ENCODE measurements around the gene ZWINT.
A peak's percentile ranks its signal among the peaks of the same experiment; 100 is the strongest.

ZWINT gene

GRCh38 chr10:56360967-56361612, at the start of gene ZWINT:
Gene ZWINT, minus strand, starts transcription at chr10:56361259. Its CDS starts 23 bp downstream, at chr10:56361236.
- Mint-ChIP-seq H3K36me3 (peaks cover 36% of the 10 kb centered on the region), H3K4me3 (peak within 1 kb of the TSS; percentile 93), H3K4me1 (peaks cover 56% of the 10 kb centered on the region), H3K9me3 (no peaks in the 10 kb centered on the region), H3K27me3 (no peaks in the 10 kb centered on the region), H3K27ac (peak within 1 kb of the TSS; percentile 88)
- DNase-seq = peak; percentile 96
- CTCF ChIA-PET = no interaction called here

- Mint-ChIP-seq H3K27ac (no peak overlapping the region), H3K9me3 (no peaks in the 10 kb centered on the region)
Measured at GRCh38 chr10:56383806-56384205, 22.7 kb upstream of the ZWINT start.

GRCh38 chr10:56370217-56371113, 9.4 kb upstream of the ZWINT start:
- Mint-ChIP-seq H3K36me3 (peaks cover 3% of the 10 kb centered on the region), H3K27ac (no peak overlapping the region), H3K27me3 (no peaks in the 10 kb centered on the region), H3K4me3 (no peak overlapping the region), H3K9me3 (peaks cover 18% of the 10 kb centered on the region), H3K4me1 (no peaks in the 10 kb centered on the region)
- no peak for DNase-seq
- CTCF ChIA-PET = no interaction called here

More at GRCh38 chr10:56383806-56384205, 22.7 kb upstream of the ZWINT start:
- Mint-ChIP-seq H3K36me3 (no peaks in the 10 kb centered on the region), H3K27me3 (no peaks in the 10 kb centered on the region), H3K4me3 (no peak overlapping the region), H3K4me1 (no peaks in the 10 kb centered on the region)
- CTCF ChIA-PET = no interaction called here
- no peak for DNase-seq

GRCh38 chr10:56360583-56360966, 484 bp downstream of the ZWINT start:
- H3K4me1 Mint-ChIP-seq = peaks cover 56% of the 10 kb centered on the region
- H3K4me3 Mint-ChIP-seq = peak overlapping the region; percentile 93
- no peaks in the 10 kb centered on the region for H3K9me3 Mint-ChIP-seq
- CTCF ChIA-PET = no interaction called here
- no peak for DNase-seq
- peak overlapping the region; percentile 88 for H3K27ac Mint-ChIP-seq
- peaks cover 36% of the 10 kb centered on the region for H3K36me3 Mint-ChIP-seq
- H3K27me3 Mint-ChIP-seq = no peaks in the 10 kb centered on the region

GRCh38 chr10:56359837-56360236, 1.2 kb downstream of the ZWINT start:
- peak overlapping the region; percentile 88 for H3K27ac Mint-ChIP-seq

GRCh38 chr10:56357018-56357417, 4.0 kb downstream of the ZWINT start:
- peaks cover 44% of the 10 kb centered on the region for H3K4me1 Mint-ChIP-seq
- no peak overlapping the region for H3K4me3 Mint-ChIP-seq
- peaks cover 43% of the 10 kb centered on the region for H3K36me3 Mint-ChIP-seq
- CTCF ChIA-PET = no interaction called here
- no peak for DNase-seq
- no peaks in the 10 kb centered on the region for H3K9me3 Mint-ChIP-seq
- H3K27me3 Mint-ChIP-seq = no peaks in the 10 kb centered on the region
- no peak overlapping the region for H3K27ac Mint-ChIP-seq

More at GRCh38 chr10:56359837-56360236, 1.2 kb downstream of the ZWINT start:
- peak overlapping the region; percentile 93 for H3K4me3 Mint-ChIP-seq
- no peaks in the 10 kb centered on the region for H3K27me3 Mint-ChIP-seq
- H3K4me1 Mint-ChIP-seq = peaks cover 56% of the 10 kb centered on the region
- CTCF ChIA-PET = no interaction called here
- peaks cover 39% of the 10 kb centered on the region for H3K36me3 Mint-ChIP-seq
- no peak for DNase-seq
- H3K9me3 Mint-ChIP-seq = no peaks in the 10 kb centered on the region

- DNase-seq = no peak
- no peaks in the 10 kb centered on the region for H3K27me3 Mint-ChIP-seq
- H3K9me3 Mint-ChIP-seq = no peaks in the 10 kb centered on the region
- H3K4me3 Mint-ChIP-seq = no peak overlapping the region
- no peak overlapping the region for H3K27ac Mint-ChIP-seq
- CTCF ChIA-PET = no interaction called here
- H3K4me1 Mint-ChIP-seq = peaks cover 2% of the 10 kb centered on the region
- H3K36me3 Mint-ChIP-seq = peaks cover 10% of the 10 kb centered on the region
Measured at GRCh38 chr10:56351909-56352630, 9.0 kb downstream of the ZWINT start.

- no peak for DNase-seq
- Mint-ChIP-seq H3K4me3 (no peak overlapping the region), H3K27me3 (no peaks in the 10 kb centered on the region), H3K36me3 (peaks cover 6% of the 10 kb centered on the region), H3K27ac (no peak overlapping the region), H3K9me3 (no peaks in the 10 kb centered on the region), H3K4me1 (no peaks in the 10 kb centered on the region)
- CTCF ChIA-PET = no interaction called here
Measured at GRCh38 chr10:56349611-56350010, 11.4 kb downstream of the ZWINT start.

- CTCF ChIA-PET = no interaction called here
- no peak overlapping the region for H3K27ac Mint-ChIP-seq
- H3K36me3 Mint-ChIP-seq = peaks cover 2% of the 10 kb centered on the region
- H3K9me3 Mint-ChIP-seq = no peaks in the 10 kb centered on the region
- H3K27me3 Mint-ChIP-seq = no peaks in the 10 kb centered on the region
- H3K4me3 Mint-ChIP-seq = no peak overlapping the region
- H3K4me1 Mint-ChIP-seq = no peaks in the 10 kb centered on the region
- DNase-seq = no peak
Measured at GRCh38 chr10:56348101-56348500, 13.0 kb downstream of the ZWINT start.

GRCh38 chr10:56346845-56347415, 14.1 kb downstream of the ZWINT start:
- no peaks in the 10 kb centered on the region for H3K9me3 Mint-ChIP-seq
- H3K4me1 Mint-ChIP-seq = no peaks in the 10 kb centered on the region
- no peak overlapping the region for H3K27ac Mint-ChIP-seq
- DNase-seq = no peak
- CTCF ChIA-PET = no interaction called here
- no peaks in the 10 kb centered on the region for H3K36me3 Mint-ChIP-seq
- no peaks in the 10 kb centered on the region for H3K27me3 Mint-ChIP-seq
- H3K4me3 Mint-ChIP-seq = no peak overlapping the region

GRCh38 chr10:56341612-56342011, 19.4 kb downstream of the ZWINT start:
- H3K27me3 Mint-ChIP-seq = no peaks in the 10 kb centered on the region
- DNase-seq = no peak
- CTCF ChIA-PET = no interaction called here
- H3K4me1 Mint-ChIP-seq = no peaks in the 10 kb centered on the region
- H3K4me3 Mint-ChIP-seq = no peak overlapping the region
- no peak overlapping the region for H3K27ac Mint-ChIP-seq
- H3K36me3 Mint-ChIP-seq = no peaks in the 10 kb centered on the region
- no peaks in the 10 kb centered on the region for H3K9me3 Mint-ChIP-seq

- no peaks in the 10 kb centered on the region for H3K9me3 Mint-ChIP-seq
- no peak overlapping the region for H3K27ac Mint-ChIP-seq
- CTCF ChIA-PET = no interaction called here
- H3K4me1 Mint-ChIP-seq = no peaks in the 10 kb centered on the region
- no peak overlapping the region for H3K4me3 Mint-ChIP-seq
- DNase-seq = no peak
- no peaks in the 10 kb centered on the region for H3K36me3 Mint-ChIP-seq
- no peaks in the 10 kb centered on the region for H3K27me3 Mint-ChIP-seq
Measured at GRCh38 chr10:56329961-56330360, 31.1 kb downstream of the ZWINT start.

GRCh38 chr10:56327118-56327517, 33.9 kb downstream of the ZWINT start:
- Mint-ChIP-seq H3K4me3 (no peak overlapping the region), H3K36me3 (no peaks in the 10 kb centered on the region)
- CTCF ChIA-PET = no interaction called here

GRCh38 chr10:56319386-56319785, 41.7 kb downstream of the ZWINT start:
- Mint-ChIP-seq H3K9me3 (no peaks in the 10 kb centered on the region), H3K4me3 (no peak overlapping the region), H3K27ac (no peak overlapping the region), H3K27me3 (no peaks in the 10 kb centered on the region), H3K4me1 (no peaks in the 10 kb centered on the region), H3K36me3 (no peaks in the 10 kb centered on the region)
- CTCF ChIA-PET = no interaction called here
- no peak for DNase-seq

More at GRCh38 chr10:56327118-56327517, 33.9 kb downstream of the ZWINT start:
- H3K27ac Mint-ChIP-seq = no peak overlapping the region
- H3K27me3 Mint-ChIP-seq = no peaks in the 10 kb centered on the region
- DNase-seq = no peak
- no peaks in the 10 kb centered on the region for H3K4me1 Mint-ChIP-seq
- H3K9me3 Mint-ChIP-seq = no peaks in the 10 kb centered on the region

Measured in activated naive CD4-positive, alpha-beta T cell treated with anti-CD3 and anti-CD28 coated beads, Interleukin-2, amount 10 ng/mL, durations not matched to agents 7 days and 5 days (primary cell).